Body of pancreas (tissue), 4 donors: ENCODE results near the gene B2M.

Experiments
- POLR2A ChIP-seq, 3 donors: fragments of 450-650 bp; IDR thresholded peaks; one replicate each; pipeline ENCODE4 v1.6.1; 2016; ENCODE audit warnings: antibody characterized with exemption in 3 of 3, mild to moderate bottlenecking in 2 of 3
- TF ChIP-seq, protein P1 (sequence below), 7 experiments: fragments of 450-650 bp in 4 of 7; fragments of 200-600 bp in 3 of 7; sonication (generic) in 3 of 7; IDR thresholded peaks; one replicate each; pipeline ENCODE4 v1.5.1; 2016 to 2019; ENCODE audit warnings: antibody characterized with exemption in 7 of 7

DNA sequence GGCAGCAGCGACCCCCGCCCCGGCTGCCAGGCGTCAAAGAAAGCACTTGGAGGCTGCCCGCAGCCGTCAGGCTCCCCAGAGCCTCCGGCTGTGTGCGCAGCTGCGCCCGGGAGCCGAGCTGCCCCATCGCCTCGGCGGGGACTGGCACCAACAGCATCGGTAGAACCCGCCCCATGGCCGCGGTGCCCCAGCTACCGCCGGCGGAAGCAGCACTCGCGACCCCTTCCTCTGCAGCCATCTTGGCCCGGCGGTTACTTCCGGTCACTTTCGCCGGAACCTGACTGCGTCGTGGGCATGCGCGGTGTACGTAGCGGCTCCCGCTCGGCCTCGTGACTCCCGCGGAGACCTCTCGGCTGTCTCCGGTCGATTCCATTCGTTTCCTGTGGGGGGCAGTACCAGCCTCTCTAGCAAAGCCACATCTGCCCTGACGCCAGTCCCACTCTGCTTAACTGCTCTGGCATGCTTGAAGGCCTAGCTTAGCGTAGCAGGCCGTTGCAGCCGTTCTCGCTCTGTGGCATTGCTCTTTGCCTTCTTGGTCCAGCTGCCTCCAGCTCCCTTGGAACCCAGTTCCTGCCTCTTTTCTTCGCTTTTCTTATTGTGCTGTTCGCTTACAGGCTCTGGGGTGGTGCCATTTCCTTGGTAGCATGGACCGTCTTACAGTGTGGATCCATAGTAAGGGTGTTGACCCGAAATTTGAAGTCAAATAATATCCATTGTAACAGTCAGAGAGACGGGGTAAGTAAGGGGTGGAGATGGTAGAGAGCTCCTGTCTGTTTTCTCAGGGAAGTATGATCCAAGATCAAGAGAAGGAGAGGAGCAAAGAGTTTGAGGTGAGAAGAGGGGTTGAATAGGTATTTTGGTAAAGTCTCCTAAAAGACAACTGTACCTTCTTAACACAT lies 47.7 kb upstream of the B2M start, which contains the start of gene SPG11:
- TF ChIP-seq, protein P1, sequence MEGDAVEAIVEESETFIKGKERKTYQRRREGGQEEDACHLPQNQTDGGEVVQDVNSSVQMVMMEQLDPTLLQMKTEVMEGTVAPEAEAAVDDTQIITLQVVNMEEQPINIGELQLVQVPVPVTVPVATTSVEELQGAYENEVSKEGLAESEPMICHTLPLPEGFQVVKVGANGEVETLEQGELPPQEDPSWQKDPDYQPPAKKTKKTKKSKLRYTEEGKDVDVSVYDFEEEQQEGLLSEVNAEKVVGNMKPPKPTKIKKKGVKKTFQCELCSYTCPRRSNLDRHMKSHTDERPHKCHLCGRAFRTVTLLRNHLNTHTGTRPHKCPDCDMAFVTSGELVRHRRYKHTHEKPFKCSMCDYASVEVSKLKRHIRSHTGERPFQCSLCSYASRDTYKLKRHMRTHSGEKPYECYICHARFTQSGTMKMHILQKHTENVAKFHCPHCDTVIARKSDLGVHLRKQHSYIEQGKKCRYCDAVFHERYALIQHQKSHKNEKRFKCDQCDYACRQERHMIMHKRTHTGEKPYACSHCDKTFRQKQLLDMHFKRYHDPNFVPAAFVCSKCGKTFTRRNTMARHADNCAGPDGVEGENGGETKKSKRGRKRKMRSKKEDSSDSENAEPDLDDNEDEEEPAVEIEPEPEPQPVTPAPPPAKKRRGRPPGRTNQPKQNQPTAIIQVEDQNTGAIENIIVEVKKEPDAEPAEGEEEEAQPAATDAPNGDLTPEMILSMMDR (IDR thresholded peaks at IDR 0.05), result peak; percentile 83 to 99 (median 98)
- TF ChIP-seq POLR2A (IDR thresholded peaks at IDR 0.05), result peak; percentile 89 to 98 (median 97)
